HG03280 (cell line): ENCODE results near the gene SLC13A4.
"Not testable (repeated sequence)": the region's sequence is repeated elsewhere in the genome, so short reads cannot be mapped to it uniquely, and the experiment has no call there.

Experiments
- ATAC-seq: cut with Tn5 transposase; IDR thresholded peaks from one replicate; pipeline ENCODE4 v1.9.1; 2021; ENCODE audit warnings: mild to moderate bottlenecking, moderate library complexity; ENCODE audit not compliant: unreplicated experiment

SLC13A4 gene

DNA sequence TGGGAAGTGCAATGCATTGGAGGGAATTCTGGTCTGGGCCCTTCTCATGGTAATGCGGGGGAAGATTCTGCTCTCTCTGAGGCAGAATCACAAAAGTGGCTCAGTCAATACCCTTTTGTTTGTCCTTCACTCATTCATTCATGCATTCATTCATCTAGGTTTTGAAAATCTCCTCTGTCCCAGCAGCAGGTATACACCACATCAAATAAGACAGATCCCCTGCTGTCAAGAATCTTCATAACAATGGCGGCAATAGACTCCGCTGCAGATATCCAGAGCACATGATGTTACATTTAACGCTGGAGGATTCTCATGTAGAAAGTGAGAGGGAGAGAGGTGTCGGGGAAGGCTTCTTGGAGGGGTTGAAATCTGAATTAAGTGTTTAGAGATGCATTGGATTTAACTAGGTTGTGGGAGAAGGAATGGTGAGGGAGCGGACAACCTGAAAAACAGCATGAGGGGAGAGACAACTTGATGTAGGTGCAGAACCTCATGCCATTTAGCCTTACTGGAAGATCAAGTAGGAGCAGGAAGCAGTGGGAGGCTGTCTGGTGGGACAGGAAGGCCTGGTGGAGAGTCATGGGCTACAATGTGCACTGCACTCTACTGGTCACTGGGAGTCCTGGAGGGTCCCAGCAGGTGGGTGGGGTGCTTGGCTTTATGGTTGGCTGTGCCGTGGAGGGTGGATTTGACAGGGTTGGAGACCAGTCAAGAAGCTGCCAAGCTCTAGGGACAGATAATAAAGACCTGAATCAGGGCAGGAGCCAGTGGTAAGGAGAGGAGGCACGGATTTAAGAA is 25.8 kb upstream of the SLC13A4 start:
- ATAC-seq = no peak

DNA sequence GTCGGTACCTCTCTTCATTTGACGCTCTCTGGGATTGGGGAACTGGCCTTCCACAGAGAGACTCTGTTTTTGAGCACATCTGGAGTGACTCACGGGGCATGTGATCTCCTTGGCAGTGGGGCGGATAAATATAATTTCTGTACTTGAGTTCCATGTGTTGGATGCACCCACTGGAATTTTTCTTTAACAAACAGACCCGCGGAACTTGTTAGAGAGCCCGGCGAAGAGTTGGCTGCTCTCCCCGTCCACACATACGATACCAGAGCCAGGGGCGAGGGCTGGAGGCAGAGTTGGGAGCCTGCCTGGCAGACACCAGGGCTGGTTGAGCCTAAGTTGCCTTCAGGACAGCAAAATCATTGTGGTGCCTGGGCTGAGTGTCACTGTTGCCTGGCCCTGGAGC is 20.8 kb upstream of the SLC13A4 start, which contains the start of gene FAM180A:
Gene FAM180A, minus strand, starts transcription at position 44 of the 400 bp plus-strand sequence. CDS start 233 bp downstream, outside the sequence.
- no peak for ATAC-seq

DNA sequence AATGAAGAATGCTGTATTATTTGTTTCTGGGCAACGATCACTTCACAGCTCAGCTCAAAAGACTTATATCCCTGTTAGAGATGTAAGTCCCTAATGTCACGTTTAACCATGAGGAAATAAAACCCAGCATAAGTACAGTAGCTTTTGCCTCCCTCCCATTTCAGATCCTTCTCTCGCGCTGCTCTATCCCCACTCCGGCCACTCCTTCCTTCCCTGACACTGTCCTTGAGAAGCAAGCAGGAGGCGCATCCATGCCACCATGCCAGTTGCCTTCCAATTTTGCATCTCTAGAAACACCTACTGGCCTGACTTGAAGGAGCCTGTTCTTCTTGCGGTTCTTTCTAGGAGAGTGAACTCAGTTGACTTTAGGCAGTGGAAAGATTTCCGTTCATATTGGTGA is 19.4 kb upstream of the SLC13A4 start:
- no peak for ATAC-seq

DNA sequence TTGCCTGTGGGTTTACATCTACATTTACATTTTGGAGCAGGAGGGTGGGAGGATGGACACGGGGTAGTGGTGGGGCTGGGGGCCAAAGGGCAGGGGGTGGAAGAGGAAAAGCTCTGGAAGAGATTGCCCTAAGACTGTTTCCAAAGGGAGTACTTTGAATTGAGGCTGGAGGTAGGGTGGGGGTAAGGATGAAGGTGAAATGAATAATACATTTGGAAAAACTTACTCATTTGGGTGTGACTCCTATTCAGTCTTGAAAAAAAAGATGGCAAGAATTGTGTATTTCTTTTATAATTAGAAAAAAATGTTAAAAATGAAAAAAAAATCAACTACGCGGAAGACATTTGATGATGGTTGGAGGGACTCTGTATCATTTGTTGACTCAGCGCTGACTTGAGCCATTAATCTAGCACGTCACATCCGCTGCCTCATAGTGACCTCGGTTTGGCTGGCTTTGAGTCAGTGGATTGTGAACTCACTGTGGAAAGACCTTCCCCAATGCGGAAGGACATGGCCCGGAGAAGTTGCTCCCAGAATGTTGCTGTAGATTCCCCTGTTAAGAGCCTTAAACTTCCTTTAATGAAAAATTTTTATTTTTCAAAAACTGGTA is 17.8 kb upstream of the SLC13A4 start:
- ATAC-seq = no peak

DNA sequence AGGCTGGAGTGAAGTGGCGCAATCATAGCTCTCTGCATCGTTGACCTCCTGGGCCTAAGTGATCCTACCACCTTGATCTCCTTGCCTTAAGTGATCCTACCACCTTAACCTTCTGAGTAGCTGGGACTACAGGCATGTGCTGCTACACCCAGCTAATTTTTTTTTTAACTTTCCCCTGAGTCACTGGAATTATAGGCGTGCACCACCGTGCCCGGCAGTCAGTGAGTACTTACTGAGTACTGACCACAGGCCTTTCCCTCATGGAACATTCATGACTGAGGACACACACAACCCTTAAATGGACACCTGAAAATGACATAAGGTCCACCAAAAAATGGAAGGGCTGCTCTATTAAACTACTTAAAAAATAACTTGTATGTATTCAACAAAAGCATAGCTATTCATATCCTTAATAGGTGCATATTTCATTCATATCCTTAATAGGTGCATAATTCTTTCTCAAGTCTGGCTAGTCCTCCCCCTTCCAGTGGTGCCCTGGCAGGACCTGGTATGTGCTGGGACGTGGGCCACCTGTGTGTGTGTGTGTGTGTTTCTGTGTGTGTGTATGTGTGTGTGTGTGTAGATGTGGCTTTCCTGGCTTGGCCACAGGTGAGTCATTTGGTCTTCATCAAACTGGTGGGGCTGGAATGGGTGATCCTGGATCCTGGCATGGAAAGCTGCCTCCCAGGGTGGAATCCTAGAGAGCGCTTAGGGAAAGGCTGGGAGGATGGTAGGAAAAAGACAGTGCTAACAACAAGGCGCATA is 17.1 kb upstream of the SLC13A4 start:
- no peak for ATAC-seq

- ATAC-seq = no peak
Measured at GRCh38 chr7:135743907-135744731, 16.1 kb upstream of the SLC13A4 start.

DNA sequence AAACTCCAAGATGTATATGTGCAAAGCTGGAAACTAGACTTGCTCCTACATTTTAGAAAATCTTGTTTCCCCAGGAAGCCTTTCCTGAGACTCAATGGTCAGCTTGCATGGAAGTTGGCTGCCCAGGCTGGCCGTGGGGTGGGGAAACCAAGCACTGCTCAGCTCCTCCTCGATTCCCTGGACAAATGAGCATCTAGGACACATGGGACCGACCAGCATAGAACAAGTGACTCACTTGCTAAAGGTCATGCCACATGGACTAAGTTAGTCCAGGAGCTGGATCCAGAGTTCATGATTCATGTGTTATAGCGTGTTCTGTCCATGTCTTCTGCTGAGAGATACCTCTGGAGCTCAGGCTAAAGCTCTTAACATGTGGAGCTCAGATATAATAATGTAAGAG is 14.4 kb upstream of the SLC13A4 start:
- no peak for ATAC-seq

GRCh38 chr7:135741905-135742304 is 13.9 kb upstream of the SLC13A4 start:
- ATAC-seq = no peak

DNA sequence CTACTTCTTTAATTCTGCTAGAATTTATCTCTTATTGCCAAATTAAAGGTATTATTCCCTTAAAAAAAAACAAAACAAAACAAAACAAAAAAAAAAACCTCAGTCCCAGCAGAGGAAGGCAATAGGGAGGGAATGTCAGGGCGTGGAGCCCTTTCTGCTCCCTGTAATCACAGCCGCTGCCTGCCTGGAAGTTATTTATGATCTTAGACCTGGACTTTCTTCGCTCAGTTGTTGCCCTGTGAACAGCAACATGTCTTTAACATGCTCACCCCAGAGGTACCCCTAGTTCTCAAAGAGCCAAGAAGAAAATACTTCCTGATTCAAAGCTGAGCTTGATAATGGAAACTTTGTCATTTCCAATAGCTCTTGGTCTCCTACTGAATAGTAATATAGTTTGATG is 12.9 kb upstream of the SLC13A4 start:
- ATAC-seq = no peak

GRCh38 chr7:135737306-135737647 is 9.3 kb upstream of the SLC13A4 start:
- not testable (repeated sequence) for ATAC-seq

GRCh38 chr7:135736586-135737305 is 8.8 kb upstream of the SLC13A4 start:
- no peak for ATAC-seq

- ATAC-seq = no peak
Measured at GRCh38 chr7:135734343-135734689, 6.3 kb upstream of the SLC13A4 start.

GRCh38 chr7:135733603-135734342 is 5.8 kb upstream of the SLC13A4 start:
- ATAC-seq = no peak

DNA sequence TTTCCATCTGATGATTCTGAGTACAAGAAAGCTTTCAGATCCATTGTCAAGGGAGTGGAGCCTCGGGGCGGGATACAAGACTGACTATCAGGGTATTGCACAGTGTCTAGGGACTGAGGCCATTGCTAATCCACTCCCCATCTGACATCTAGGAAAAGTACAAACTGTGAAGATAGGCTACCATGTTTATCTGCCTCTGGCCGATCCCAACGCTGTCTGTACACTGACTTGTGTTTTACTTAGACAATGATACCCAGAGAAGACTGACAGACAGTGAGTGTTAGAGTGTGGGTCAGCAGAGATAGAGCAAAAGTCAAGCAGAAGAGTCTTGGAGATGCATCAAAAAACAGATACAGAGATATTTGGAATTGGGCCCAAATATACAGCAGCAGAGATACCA is 3.1 kb upstream of the SLC13A4 start:
- ATAC-seq = no peak

DNA sequence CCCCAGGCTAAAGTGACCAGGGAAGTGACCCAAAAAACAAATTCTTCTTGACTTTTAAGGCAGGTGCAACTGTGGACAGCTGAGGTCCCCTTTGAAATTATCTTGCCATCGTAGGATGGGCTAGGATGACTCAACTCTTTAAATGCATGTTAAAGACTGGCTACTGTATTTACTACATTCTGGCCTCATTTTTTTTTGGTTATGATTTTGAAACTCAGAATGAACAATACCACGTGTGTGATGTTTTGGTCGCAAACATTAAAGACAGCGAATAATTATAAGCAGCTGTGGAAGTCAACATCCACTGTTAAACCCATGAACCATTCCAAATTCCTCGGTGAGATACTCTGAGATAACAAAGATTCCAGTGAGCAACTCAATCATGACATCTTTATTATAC is 1.2 kb upstream of the SLC13A4 start:
- no peak for ATAC-seq

DNA sequence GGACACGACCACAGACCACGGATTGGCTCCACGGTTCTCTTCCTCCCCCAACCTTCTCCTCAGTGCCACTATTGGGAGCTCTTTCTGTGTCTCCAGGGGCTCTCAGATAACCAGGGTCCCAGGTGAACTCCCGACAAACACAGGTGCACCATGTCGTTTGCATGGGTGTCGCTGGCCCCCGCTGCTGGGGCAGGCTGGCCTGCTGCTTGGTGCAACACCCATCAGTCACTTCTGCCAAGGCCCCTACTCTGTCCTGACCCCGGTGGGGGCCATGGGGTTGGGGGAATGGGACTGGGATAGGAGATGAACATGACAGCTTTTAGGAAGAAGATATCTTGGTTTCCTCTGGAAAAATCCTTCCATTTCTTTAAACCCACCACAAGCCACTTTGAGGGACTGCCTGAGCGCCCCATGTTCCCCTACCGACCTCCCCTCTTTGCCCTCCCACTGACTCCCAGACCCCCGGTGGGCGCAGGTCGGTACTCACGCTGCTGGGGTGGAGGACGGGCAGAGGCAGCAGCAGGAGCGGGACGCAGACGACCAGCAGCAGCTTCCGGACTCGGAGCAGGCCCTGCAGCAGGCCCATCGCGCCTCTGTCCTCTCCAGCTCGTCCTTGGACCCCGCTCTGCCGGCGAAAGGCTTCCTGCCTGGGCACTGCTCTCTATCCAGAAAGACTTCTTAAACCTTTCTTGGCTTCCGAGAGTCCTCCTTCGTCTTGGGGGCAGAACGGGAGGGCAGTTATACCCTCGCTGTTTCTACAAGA is 894 bp downstream of the SLC13A4 start:
- ATAC-seq = no peak

DNA sequence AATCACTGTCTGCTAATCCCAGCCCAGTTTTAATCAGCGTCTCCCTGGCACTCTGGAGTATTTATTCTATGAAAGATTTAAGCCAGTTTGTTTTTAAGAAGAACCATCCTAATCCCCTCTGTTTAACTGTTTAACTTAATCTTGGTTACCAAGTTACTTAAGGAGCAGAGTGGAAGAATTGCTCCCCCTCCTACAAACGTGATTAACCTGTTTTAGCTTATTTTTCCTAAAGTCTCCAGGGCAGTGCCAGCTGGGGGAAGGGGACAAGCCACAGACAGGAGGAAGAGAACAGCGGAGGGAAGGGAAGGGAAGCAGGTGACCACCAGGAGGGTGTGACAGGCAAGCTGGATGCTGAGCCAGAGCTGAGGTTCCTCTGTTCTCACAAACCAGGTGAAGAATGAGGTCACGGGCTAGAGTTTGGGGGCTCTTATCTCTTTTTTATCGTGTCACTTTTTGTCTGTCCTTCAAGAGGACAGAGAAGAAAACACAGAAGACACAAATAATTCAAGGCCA is 1.7 kb downstream of the SLC13A4 start:
- no peak for ATAC-seq

- no peak for ATAC-seq
Measured at GRCh38 chr7:135723411-135723810, 4.6 kb downstream of the SLC13A4 start.
